GM18861 (cell line): ENCODE measurements around the gene PSMD9.
"Not testable (repeated sequence)": the region's sequence is repeated elsewhere in the genome, so short reads cannot be mapped to it uniquely, and the experiment has no call there.

Experiments used
- ATAC-seq: cut with Tn5 transposase; IDR thresholded peaks from one replicate; pipeline ENCODE4 v1.9.1; 2021; ENCODE audit not compliant: unreplicated experiment

PSMD9 gene

DNA sequence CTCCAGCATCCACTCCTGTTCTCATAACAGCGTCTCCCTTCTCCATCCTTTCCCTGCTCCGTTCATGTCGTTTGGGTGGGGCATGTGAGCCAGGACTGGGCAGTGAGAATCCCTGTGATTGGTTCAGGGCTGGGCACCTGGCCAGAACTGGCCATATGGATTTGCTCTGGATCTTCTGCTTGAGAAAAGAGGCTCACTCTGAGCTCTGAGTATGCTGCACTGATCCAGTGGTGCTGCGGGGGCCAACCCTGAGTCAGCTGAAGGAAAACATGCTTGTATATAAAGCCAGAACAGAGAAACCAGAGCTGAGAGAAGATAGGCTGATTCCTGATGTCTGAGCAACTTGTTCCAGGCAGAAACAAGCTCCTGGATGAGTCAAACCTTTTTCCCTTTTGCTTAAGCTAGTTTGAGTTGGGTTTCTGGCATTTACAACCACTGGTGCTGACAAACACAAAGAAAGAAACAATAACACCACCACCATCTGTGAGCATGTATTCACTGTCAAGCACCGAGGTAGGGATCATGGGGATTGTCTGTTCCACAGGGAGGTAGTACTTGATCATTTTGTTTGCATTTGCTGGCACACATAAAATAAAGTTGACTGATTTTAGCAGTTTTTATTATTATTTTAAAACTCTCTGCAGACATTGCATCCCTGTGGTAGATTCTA, 15.9 kb upstream of the PSMD9 start:
- no peak for ATAC-seq

DNA sequence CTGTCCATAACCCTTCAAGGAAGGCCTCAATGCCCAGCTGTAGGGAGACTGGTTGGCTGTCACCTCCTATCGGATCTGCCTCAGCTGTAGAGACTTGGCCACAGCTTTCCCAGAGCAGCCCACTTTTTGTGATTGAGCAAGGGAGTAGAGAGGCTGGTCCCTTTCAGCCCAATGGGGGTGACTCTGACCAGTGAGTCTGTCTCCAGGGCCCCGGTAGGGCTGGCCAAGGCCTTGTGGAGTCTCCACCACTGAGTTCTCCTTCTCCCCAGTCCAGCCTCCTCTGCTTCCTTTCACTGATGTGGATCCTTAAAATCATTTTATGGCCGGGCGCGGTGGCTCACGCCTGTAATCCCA, 15.4 kb upstream of the PSMD9 start:
- no peak for ATAC-seq

DNA sequence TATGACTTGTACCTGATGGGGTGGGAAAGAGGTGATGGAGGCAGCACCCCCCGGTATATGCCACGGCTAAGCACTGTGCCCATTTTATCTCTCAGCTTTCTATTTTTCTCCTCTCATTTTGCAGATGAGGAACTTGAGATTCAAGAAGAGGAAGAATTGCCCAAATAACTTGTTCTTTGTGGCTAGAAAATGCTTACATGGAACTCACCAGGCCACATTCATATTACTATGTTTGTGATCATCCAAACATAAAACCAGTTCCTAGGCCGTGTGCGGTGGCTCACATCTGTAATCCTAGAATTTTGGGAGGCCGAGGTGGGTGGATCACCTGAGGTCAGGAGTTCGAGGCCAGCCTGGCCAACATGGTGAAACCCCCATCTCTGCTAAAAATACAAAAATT, 14.5 kb upstream of the PSMD9 start:
- no peak for ATAC-seq

DNA sequence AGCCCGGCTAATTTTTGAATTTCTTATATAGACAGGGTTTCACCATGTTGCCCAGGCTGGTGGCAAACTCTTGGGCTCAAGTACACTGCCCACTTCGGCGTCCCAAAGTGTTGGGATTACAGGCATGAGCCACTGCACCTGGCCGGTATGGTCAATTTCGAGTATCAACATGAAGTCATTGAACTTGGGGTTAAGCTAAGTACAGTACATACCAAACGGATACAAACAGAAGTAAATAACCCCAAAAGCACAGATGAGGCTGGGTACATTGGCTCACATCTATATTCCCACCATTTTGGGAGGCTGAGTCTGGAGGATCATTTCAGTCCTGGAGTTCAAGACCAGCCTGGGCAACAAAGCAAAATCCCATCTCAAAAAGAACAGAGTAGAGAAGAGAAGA, 13.0 kb upstream of the PSMD9 start:
- no peak for ATAC-seq

DNA sequence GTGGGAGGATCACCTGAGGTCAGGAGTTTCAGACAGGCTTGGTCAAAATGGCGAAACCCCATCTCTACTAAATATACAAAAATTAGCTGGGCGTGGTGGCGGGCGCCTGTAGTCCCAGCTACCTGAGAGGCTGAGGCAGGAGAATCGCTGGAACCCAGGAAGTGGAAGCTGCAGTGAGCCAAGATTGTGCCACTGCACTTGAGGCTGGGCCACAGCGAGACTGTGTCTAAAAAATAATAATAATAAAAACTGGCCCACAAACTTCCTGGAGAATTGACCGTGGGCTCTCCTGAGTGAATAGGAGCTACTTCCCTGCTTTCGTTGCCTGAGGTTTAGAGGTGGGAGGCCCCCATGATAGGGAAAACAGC, 12.5 kb upstream of the PSMD9 start:
- ATAC-seq: not testable (repeated sequence)

DNA sequence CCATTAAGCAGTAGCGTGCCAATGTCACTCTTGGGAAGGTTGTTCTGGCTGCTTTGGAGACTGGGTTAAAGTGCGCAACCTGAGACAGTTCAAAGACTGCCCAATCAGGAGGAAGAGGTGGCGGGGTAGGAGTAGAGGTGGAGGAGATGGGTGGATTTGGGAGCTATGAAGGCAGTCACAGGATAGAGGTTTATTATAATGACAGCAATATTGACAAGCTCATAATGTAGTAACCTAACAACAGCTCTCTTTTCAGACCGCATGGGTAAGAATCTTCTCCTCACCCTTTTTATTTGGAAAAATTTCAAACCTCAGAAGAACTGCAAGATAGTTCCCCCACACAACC, 5.3 kb upstream of the PSMD9 start:
- no peak for ATAC-seq

DNA sequence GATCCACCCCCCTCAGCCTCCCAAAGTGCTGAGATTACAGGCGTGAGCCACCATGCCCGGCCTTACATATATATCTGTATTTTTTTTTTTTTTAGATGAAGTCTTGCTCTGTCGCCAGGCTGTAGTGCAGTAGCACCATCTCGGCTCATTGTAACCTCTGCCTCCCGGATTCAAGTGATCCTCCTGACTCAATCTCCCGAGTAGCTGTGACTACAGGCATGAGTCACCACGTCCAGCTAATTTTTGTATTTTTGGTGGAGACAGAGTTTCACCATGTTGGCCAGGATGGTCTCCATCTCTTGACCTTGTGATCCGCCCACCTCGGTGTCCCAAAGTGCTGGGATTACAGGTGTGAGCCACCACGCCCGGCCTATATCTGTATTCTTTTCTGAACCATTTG, 3.5 kb upstream of the PSMD9 start:
- ATAC-seq: not testable (repeated sequence)

DNA sequence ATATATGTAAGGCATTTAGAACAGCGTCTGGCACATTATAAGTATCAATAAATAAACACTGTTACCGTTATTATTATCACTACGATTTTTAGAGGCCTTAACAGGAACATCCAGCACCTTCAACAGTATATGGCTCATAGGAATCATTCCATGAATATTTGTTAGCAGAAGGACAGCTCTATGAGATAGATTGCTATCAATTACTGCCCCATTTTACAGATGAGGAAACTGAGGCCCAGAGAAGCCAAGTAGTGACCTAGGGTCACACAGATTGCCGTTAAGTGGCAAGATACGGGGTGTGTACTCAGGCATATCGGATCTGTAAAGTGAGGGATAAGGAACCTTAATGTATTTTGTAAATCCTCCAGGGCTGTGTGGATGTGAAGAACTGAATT, 510 bp upstream of the PSMD9 start:
- no peak for ATAC-seq

DNA sequence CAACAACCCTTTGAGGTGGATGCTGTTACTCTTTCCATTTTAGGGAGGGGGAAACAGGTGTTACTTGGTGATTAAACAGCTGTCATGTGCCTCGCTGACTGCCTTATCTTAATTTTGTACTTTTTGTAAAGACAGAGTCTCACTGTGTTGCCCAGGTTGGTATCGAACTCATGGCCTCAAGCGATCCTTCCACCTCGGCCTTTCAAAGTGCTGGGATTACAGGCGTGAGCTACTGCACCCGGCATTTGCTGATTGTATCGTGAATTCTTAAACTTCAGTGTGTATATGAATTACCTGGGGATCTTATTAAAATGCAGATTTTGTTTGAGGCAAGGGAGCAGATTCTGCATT, 659 bp downstream of the PSMD9 start:
- no peak for ATAC-seq

DNA sequence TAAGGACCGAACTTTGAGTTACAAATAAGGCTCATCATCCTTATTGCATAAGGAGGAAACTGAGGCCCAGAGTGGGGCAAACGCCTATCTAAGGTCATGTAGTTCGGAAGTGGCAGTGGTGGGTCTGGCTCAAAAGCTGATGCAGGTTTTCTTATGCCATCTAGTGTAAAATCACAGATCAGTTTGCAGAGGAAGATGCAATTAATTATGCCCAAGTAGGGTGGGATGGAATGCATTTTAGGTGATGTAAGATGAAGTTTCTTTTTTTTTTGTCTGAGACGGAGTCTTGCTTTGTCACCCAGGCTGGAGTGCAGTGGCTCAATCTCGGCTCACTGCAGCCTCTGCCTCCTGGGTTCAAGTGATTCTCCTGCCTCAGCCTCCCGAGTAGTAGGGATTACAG, 1.1 kb downstream of the PSMD9 start:
- not testable (repeated sequence) for ATAC-seq

DNA sequence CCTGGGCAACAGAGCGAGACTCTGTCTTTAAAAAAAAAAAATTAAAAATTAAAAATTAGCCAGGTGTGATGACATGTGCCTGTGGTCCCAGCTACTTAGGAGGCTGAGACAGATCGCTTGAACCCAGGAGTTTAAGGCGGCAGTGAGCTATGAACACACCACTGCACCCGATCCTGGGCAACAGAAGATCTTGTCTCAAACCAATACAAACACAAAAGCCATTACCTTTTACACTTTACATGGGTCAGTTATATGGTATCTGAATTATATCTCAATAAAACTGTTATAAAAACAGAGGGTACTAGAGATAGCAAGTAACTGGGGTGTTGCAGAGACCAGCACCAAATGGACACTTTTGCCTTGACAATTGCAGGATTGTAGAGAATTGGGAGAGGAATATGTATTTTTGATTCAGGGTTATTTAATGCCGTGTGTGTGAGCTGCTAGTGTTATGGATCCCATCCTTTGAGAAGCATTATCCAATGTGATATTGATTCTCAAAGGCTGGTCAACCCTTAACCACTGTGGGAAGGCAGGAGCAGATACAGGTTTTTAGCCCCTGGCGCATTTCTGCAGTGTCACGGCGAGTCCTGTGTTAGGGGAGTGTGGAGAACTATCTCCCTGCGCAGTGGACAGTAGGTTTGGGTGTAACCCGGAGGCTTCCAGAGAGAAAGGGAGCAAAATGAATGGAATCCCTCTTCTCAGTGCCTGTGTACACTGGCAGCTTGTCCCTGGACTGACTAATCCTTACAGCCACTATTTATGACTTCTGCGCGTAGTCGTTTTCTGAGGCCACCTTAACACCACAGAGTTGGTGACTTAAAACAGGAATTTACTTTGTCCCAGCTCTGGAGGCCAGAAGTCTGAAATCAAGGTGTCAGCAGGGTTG, 4.3 kb downstream of the PSMD9 start:
- no peak for ATAC-seq

DNA sequence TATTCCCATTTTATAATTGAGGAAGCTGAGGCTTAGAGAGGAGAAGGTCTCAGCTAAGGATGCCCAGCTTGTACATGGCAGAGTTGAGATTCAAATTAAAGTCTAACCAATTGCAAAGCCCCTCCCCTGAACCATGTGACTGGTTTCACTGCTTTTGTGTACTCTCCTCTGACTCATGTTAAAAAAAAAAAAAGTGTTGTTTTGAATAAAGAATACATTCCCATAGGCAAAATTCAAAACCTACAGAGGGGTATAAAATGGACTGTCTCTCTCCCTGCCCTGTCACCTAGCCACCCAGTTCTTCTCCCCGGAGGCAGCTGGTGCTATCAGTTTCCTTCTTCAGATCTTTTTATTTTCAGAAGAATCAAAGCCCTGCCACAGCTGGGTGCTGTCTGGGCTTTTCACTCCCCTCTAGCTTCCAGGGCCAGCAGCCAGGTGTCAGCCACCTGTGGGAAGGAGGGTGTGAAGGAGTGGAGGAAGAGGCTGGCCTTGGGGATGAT, 5.4 kb downstream of the PSMD9 start:
- ATAC-seq: no peak

DNA sequence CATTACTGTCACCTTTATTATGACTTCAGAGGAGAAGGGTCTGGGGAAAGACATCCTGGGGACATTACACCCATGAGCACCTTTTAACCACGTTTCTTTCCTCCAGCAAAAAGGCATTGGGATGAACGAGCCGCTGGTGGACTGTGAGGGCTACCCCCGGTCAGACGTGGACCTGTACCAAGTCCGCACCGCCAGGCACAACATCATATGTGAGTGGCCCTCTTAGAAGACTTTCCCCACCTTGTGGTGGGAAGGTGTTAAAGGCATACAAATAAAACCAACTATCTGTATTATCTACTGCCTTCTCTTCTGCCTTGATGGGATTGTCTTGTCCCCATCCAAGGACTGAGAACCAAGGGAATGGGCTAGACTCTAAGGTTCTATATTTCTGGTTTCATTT, 6.0 kb downstream of the PSMD9 start:
- no peak for ATAC-seq

DNA sequence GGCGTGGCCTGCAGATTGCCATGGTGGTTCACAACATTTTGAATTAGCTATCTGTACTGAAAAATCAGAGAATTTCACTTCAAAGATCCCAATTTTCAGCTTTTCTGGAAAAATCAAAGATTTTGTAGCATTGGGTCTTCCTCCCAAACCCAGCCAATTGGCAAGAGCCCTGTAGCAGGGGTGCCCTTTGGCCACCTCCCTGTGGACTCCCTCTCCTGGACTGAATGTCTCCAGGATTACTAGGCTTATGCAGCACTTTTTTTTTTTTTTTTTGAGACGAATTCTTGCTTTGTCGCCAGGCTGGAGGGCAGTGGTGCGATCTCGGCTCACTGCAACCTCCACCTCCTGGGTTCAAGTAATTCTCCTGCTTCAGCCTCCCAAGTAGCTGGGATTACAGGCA, 9.7 kb downstream of the PSMD9 start:
- no peak for ATAC-seq

DNA sequence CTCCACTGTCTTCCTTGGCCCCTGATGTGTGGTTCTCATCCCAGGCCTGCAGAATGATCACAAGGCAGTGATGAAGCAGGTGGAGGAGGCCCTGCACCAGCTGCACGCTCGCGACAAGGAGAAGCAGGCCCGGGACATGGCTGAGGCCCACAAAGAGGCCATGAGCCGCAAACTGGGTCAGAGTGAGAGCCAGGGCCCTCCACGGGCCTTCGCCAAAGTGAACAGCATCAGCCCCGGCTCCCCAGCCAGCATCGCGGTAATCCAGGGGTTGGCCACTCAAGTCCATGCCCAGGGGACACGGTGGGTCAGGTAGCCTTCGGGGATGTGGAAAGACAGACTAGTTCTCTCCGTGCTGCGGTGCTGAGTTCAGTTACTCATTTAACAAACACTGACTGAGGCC, 11.0 kb downstream of the PSMD9 start:
- no peak for ATAC-seq

DNA sequence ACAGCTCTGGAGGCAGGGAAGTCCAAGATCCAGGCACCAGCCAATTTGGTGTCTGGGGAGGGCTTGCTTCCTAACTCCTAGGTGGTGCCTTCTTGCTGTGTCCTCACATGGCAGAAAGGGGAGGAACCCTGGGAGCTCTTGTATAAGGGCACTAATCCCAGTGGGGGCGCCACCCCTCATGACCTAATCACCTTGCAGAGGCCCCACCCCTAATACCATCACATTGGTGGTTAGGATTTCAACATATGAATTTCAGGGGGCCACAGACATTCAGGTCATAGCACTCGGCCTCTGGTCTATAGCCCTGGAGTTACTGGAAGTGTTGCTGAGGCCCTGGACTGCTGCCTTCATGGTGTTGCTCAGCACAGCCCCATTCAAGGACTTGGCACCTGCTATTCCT, 14.6 kb downstream of the PSMD9 start:
- no peak for ATAC-seq

DNA sequence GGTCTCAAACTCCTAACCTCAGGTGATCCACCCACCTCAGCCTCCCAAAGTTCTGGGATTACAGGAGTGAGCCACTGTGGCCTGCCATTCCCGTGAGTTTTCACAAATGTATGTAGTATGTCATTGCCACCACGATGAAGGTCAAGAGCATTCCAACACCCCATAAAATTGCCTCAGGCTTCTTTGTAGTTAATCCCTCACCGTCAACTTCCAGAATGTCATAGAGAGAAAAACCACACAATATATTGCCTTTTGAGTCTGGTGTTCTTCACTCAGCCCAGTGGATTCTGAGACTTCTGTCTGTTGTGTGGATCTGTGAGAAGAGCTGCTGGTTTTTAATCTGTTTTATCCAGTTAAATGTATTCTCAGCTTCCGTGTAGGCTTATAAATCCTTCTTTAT, 17.2 kb downstream of the PSMD9 start:
- no peak for ATAC-seq

DNA sequence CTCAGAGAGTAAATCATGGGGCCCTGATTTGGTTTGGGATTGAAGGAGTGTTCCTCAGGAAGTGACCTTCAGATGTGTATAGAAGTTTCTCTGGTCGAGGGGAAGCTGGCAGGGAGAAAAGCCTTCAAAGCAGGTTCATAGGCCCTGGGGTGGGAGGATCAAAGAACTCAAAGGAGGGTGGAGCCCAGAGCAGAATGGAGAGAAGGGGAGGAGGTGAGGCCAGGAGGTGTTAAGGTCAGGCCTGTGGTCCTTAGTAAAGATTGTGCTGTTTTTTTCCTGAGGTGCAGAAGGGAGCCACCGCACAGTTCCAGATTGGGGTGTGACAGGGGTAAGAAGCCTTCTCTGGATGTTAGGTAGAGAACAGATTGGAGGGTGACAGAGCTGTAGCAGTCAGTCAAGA, 20.1 kb downstream of the PSMD9 start:
- no peak for ATAC-seq

DNA sequence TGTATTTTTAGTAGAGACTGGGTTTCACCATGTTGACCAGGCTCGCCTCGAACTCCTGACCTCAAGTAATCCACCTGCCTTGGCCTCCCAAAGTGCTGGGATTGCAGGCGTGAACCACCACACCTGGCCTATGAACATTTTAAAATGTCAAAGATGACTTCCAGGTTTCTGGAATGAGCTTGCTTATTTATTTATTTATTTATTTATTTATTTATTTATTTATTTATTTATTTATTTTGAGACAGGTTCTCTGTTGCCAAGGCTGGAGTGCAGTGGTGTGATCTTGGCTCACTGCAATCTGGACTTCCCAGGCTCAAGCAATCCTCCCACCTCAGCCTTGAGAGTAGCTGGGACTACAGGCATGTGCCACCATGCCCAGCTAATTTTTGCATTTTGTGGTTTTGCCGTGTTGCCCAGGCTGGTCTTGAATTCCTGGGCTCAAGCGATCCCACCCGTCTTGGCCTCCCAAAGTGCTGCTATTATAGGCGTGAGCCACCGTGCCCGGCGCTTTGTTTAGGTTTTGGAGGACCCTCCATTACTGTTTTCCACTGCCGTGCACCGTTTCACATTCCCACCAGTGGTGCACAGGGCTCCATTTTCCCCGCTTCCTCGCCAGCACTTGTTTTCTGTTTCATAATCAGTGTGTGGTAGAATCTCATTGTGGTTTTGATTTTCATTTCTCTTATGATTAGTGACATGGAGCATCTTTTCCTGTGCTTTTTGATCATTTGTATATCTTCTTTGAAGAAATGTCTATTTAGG, 23.4 kb downstream of the PSMD9 start:
- no peak for ATAC-seq

DNA sequence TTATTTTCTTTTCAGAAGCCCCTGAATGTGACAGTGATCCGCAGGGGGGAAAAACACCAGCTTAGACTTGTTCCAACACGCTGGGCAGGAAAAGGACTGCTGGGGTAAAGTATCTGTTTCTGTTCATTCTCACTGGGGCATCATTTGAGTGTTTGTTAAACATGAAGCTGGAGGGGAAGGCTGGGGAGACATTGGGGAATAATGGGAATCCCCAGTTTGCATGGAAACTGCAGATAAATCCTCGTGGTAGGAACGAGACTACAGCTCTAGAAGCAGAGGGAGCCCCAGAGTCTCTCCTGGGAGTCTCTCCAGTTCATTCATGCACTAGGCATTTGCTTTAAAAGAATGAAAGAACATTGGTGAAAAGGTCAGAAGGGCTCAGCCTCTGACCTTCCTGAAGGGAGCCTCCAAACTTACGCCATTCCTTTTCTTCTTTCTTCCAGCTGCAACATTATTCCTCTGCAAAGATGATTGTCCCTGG, 27.3 kb downstream of the PSMD9 start:
- ATAC-seq: no peak

DNA sequence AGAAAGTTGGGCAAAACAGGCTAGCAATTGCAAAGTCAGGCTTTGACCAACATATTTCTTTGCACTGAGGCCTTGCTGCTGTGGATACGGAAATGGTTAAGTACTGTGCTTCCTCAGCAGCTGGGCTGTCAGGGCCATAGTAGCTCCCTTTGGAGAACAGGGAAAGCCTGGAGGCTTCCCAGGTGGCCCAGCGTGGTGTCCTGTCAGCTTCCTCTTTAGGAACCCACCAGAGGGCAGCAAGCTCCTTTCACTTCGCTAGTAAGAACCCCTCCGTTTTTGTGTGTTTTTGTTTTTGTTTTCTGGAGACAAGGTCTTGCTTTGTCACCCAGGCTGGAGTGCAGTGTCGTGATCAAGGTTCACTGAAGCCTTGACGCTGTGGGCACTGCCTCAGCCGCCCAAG, 28.1 kb downstream of the PSMD9 start:
- no peak for ATAC-seq
